ENCODE results near the gene HDAC5. TPM values are rescaled to one million over a fixed set of nuclear protein-coding genes. Genes with fewer than 3 reads are reported as not detected.

Gene HDAC5
- polyA plus RNA-seq, 1 of the 3 experiments (the other 2 are of a cell fraction), result 19.0 TPM

DNA sequence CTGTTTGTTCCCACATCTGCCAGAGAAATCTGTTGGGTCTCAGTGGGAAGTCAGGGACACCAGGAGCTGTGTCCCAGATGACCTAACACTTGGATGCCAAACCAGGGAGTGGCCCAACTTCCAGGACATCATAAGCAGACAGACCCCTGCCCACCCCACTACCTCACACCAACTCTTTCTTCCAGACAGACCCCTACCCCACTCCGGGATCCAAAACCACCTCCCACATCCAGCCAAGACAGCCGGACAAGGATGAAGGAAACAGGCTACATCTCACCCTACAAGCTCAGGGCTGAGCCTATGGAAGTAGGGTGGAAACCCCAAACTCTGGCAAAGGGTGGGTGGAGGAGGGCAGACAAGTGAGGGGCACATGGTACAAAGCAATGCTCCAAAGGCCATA is 3.6 kb downstream of the HDAC5 start:
- TF ChIP-seq SMC3 (IDR thresholded peaks at IDR 0.05; ENCODE audit: low read depth, low read length) (no peak), SIN3A (IDR thresholded peaks at IDR 0.05; ENCODE audit: borderline replicate concordance, low read depth, low read length) (no peak), RXRA (IDR thresholded peaks at IDR 0.05; ENCODE audit: borderline replicate concordance, low read depth) (no peak), POLR2AphosphoS5 (IDR thresholded peaks at IDR 0.05; ENCODE audit: low read depth, low read length) (no peak), GABPA (IDR thresholded peaks at IDR 0.05; ENCODE audit: low read depth) (no peak), RAD21 (IDR thresholded peaks at IDR 0.05; ENCODE audit: low read length) (no peak), EP300 (IDR thresholded peaks at IDR 0.05; ENCODE audit: borderline replicate concordance in 1 of 2, low read depth in 1 of 2, low read length in 1 of 2) (no peak), TAF1 (IDR thresholded peaks at IDR 0.05; ENCODE audit: borderline replicate concordance, low read depth, low read length) (no peak), NRF1 (IDR thresholded peaks at IDR 0.05; ENCODE audit: low read depth, low read length) (no peak), TEAD4 (IDR thresholded peaks at IDR 0.05; ENCODE audit: borderline replicate concordance, insufficient read depth) (no peak), IRF3 (IDR thresholded peaks at IDR 0.05; ENCODE audit: low read depth, low read length) (no peak), FOXJ3 (CRISPR knock-in tag; IDR thresholded peaks at IDR 0.05) (no peak)
- TF ChIP-seq, protein P1, sequence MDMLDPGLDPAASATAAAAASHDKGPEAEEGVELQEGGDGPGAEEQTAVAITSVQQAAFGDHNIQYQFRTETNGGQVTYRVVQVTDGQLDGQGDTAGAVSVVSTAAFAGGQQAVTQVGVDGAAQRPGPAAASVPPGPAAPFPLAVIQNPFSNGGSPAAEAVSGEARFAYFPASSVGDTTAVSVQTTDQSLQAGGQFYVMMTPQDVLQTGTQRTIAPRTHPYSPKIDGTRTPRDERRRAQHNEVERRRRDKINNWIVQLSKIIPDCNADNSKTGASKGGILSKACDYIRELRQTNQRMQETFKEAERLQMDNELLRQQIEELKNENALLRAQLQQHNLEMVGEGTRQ (IDR thresholded peaks at IDR 0.05; ENCODE audit: borderline replicate concordance, low read depth, low read length), result no peak
- TF ChIP-seq, protein P2, sequence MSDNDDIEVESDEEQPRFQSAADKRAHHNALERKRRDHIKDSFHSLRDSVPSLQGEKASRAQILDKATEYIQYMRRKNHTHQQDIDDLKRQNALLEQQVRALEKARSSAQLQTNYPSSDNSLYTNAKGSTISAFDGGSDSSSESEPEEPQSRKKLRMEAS (IDR thresholded peaks at IDR 0.05; ENCODE audit: low read depth), result no peak
- TF ChIP-seq, protein P3, sequence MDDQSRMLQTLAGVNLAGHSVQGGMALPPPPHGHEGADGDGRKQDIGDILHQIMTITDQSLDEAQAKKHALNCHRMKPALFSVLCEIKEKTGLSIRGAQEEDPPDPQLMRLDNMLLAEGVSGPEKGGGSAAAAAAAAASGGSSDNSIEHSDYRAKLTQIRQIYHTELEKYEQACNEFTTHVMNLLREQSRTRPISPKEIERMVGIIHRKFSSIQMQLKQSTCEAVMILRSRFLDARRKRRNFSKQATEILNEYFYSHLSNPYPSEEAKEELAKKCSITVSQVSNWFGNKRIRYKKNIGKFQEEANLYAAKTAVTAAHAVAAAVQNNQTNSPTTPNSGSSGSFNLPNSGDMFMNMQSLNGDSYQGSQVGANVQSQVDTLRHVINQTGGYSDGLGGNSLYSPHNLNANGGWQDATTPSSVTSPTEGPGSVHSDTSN (IDR thresholded peaks at IDR 0.05), result no peak
- TF ChIP-seq, protein P4, sequence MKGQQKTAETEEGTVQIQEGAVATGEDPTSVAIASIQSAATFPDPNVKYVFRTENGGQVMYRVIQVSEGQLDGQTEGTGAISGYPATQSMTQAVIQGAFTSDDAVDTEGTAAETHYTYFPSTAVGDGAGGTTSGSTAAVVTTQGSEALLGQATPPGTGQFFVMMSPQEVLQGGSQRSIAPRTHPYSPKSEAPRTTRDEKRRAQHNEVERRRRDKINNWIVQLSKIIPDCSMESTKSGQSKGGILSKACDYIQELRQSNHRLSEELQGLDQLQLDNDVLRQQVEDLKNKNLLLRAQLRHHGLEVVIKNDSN (IDR thresholded peaks at IDR 0.05; ENCODE audit: borderline replicate concordance, low read depth), result no peak
- Histone ChIP-seq H4K20me1 (ENCODE audit: insufficient read depth) (peaks cover 26% of the 10 kb centered on the region; the same call in 1 of the 2 replicates), H3K79me2 (ENCODE audit: insufficient read depth) (peaks cover 19% of the 10 kb centered on the region; the same call in 1 of the 2 replicates), H3K9me3 (no peaks in the 10 kb centered on the region), H3K4me2 (no peak overlapping the region), H3K27ac (ENCODE audit: low read depth in 2 of 2, low read length in 1 of 2) (no peak overlapping the region), H3K36me3 (replicated peaks in 1 of 2; ENCODE audit: control insufficient read depth in 1 of 2, insufficient read depth in 2 of 2, low read length in 1 of 2) (peaks cover 0 to 2% of the 10 kb centered on the region in 2 experiments), H2AFZ (ENCODE audit: low read depth) (no peak overlapping the region), H3K4me1 (ENCODE audit: control insufficient read depth in 1 of 2, insufficient read depth in 2 of 2, low read depth in 1 of 2, low read length in 1 of 2) (peaks cover 4 to 26% of the 10 kb centered on the region in 2 experiments; a peak in 2 of 4 replicates), H3K4me3 (ENCODE audit: low read depth in 2 of 2, low read length in 1 of 2) (no peak overlapping the region), H3K9ac (no peak overlapping the region), H3K27me3 (ENCODE audit: insufficient read depth) (no peaks in the 10 kb centered on the region), H3K9me2 (no peaks in the 10 kb centered on the region), H3F3A (replicated peaks; ENCODE audit: insufficient read depth) (peaks cover 11% of the 10 kb centered on the region)
- WGBS (ENCODE audit: low lambda C conversion rate), result 100% methylated on average over 1 of the region's 2 CpGs
- CTCF ChIA-PET, result interaction anchor here (0.6 kb wide), 1 partner anchor 425 kb away, joined by 4 read pairs; no protein-coding TSS in a partner anchor
- DNase-seq, result no peak
- POLR2A ChIA-PET, result no interaction called here
